ENCODE results near the gene SIVA1.

Gene SIVA1

GRCh38 chr14:104771374-104771773, 18.4 kb downstream of the SIVA1 start:
- no peaks in the 10 kb centered on the region for H3K9me3 ChIP-seq (ENCODE audit: control insufficient read depth, insufficient read depth, low read length)
- peaks cover 41% of the 10 kb centered on the region for H3K36me3 ChIP-seq (ENCODE audit: control insufficient read depth, insufficient read depth, low read length)
- H3K4me1 ChIP-seq (ENCODE audit: control insufficient read depth, insufficient read depth, low read length), result no peaks in the 10 kb centered on the region
- no peak overlapping the region for H3K9ac ChIP-seq (ENCODE audit: low read depth, low read length)
- H3K27me3 ChIP-seq (ENCODE audit: control insufficient read depth, insufficient read depth, low read length), result no peaks in the 10 kb centered on the region
- no peak overlapping the region for H3K4me3 ChIP-seq (ENCODE audit: low read depth, low read length)

GRCh38 chr14:104771918-104772706, 19.2 kb downstream of the SIVA1 start:
- Histone ChIP-seq H3K36me3 (ENCODE audit: control insufficient read depth, insufficient read depth, low read length) (peaks cover 41% of the 10 kb centered on the region), H3K9ac (ENCODE audit: low read depth, low read length) (no peak overlapping the region), H3K4me1 (ENCODE audit: control insufficient read depth, insufficient read depth, low read length) (no peaks in the 10 kb centered on the region), H3K4me3 (ENCODE audit: low read depth, low read length) (no peak overlapping the region), H3K9me3 (ENCODE audit: control insufficient read depth, insufficient read depth, low read length) (no peaks in the 10 kb centered on the region), H3K27me3 (ENCODE audit: control insufficient read depth, insufficient read depth, low read length) (no peaks in the 10 kb centered on the region)

DNA sequence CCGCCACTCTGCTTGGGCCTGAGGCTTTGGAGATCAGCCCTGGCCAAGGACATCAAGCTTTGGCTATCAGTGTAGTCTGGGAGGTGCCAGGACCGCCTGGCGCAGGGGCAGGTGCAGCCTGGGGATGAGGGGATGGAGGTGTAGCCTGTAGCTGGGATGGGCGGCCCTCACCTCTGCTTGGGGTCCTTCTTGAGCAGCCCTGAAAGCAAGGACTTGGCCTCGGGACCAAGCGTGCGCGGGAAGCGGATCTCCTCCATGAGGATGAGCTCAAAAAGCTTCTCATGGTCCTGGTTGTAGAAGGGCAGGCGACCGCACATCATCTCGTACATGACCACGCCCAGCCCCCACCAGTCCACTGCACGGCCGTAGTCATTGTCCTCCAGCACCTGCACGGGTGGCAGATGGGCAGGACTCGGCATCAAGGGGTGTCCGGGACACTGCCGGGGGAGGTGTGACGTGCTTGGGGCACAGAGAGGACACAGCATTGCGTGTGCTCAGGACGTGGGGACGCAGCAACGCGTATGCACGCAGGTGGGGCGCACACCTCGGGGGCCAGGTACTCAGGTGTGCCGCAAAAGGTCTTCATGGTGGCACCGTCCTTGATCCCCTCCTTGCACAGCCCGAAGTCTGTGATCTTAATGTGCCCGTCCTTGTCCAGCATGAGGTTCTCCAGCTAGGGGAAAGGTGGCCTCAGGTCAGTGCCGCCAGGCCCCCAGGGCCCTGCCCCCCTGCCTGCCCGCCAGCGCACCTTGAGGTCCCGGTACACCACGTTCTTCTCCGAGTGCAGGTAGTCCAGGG, 20.0 kb downstream of the SIVA1 start:
- Histone ChIP-seq H3K9ac (ENCODE audit: low read depth, low read length) (no peak overlapping the region), H3K4me1 (ENCODE audit: control insufficient read depth, insufficient read depth, low read length) (no peaks in the 10 kb centered on the region), H3K27me3 (ENCODE audit: control insufficient read depth, insufficient read depth, low read length) (no peaks in the 10 kb centered on the region), H3K4me3 (ENCODE audit: low read depth, low read length) (no peak overlapping the region), H3K9me3 (ENCODE audit: control insufficient read depth, insufficient read depth, low read length) (no peaks in the 10 kb centered on the region), H3K36me3 (ENCODE audit: control insufficient read depth, insufficient read depth, low read length) (peaks cover 41% of the 10 kb centered on the region)

DNA sequence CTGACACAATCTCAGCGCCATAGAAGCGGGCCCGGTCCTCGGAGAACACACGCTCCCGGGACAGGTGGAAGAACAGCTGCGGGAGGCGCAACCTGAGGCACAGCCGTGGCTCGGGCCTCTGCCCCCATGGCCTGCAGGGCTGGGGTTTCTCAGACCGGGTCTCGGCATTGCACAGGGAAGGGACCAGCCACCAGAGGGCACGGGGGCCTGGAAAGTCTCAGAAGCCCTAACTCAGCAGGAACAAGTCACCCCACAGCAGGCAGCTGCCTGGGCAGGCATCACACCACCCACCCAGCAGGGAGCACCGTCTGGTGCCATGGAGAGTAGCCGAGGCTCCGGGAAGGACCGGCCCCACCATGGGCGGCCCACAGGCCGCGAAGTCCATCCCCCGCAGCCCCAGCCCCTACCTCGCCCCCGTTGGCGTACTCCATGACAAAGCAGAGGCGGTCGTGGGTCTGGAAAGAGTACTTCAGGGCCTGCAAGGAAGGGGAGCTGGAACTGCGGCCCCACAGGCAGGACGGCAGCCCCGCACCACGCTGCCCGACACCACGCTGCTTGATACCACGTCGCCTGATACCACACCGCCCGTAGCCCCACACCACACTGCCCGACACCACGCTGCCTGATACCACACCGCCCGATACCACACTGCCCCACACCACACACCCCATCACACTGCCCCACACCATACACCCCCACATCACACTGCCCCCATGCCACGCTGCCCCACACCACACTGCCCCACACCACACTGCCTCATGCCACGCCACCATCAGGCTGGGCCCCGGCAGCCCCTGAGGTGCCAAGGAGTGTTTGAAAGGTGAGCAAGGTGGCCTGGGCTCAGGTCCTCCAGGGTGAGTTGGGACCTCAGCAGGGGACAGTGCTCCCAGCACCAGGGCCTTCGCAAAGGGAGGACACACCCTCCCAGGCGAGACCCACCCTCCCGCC, 20.8 kb downstream of the SIVA1 start:
- H3K4me1 ChIP-seq (ENCODE audit: control insufficient read depth, insufficient read depth, low read length), result no peaks in the 10 kb centered on the region
- H3K36me3 ChIP-seq (ENCODE audit: control insufficient read depth, insufficient read depth, low read length), result peaks cover 42% of the 10 kb centered on the region
- H3K27me3 ChIP-seq (ENCODE audit: control insufficient read depth, insufficient read depth, low read length), result no peaks in the 10 kb centered on the region
- no peak overlapping the region for H3K9ac ChIP-seq (ENCODE audit: low read depth, low read length)
- no peak overlapping the region for H3K4me3 ChIP-seq (ENCODE audit: low read depth, low read length)
- no peaks in the 10 kb centered on the region for H3K9me3 ChIP-seq (ENCODE audit: control insufficient read depth, insufficient read depth, low read length)

DNA sequence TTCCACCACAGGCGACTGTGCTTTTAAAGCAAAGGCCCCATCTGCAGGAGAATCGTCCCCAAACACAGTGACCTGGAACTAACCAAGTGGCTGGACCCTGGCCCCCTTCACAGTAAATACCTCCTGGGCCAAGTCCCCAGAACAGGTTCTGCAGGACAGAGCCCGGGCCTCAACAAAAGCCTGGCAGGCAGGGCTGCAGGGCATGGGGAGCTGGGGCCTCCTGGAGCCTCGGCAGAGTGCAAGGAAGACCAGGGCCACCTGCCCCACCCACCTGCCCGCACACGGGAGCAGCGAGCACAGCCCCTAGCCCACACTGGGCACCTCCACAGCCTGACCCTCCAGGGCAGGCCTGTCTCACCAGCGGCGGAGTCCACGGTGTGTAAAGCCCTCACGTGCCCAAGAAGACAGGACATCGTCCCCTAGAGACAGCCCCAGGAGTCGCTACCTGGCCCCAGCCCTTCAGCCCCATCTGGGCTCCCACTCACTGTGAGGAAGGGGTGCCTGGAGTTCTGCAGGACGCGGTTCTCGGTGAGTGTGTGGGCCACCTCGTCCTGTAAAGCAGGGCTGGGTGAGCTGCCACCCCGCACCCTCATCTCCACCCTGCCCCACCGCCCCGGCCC, 21.6 kb downstream of the SIVA1 start:
- Histone ChIP-seq H3K36me3 (ENCODE audit: control insufficient read depth, insufficient read depth, low read length) (peaks cover 42% of the 10 kb centered on the region), H3K4me3 (ENCODE audit: low read depth, low read length) (no peak overlapping the region), H3K9me3 (ENCODE audit: control insufficient read depth, insufficient read depth, low read length) (no peaks in the 10 kb centered on the region), H3K4me1 (ENCODE audit: control insufficient read depth, insufficient read depth, low read length) (no peaks in the 10 kb centered on the region), H3K9ac (ENCODE audit: low read depth, low read length) (no peak overlapping the region), H3K27me3 (ENCODE audit: control insufficient read depth, insufficient read depth, low read length) (no peaks in the 10 kb centered on the region)

DNA sequence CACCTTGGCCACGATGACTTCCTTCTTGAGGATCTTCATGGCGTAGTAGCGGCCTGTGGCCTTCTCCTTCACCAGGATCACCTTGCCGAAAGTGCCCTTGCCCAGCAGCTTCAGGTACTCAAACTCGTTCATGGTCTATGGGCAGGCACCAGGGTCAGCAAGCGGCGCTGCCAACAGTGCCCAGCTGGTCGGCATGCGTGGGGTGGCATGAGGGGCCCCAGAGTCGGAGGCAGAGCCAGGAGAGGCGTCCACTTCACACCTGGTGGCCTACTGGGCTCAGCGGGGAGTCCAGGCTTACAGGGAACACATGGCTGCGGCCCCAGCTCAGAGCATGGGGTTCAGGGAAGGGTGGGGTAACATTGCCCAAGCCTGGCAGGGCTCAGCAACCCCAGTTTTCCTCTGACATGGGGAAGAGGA, 22.1 kb downstream of the SIVA1 start:
- H3K27me3 ChIP-seq (ENCODE audit: control insufficient read depth, insufficient read depth, low read length), result no peaks in the 10 kb centered on the region
- H3K9ac ChIP-seq (ENCODE audit: low read depth, low read length), result no peak overlapping the region
- H3K36me3 ChIP-seq (ENCODE audit: control insufficient read depth, insufficient read depth, low read length), result peaks cover 42% of the 10 kb centered on the region
- H3K4me3 ChIP-seq (ENCODE audit: low read depth, low read length), result no peak overlapping the region
- no peaks in the 10 kb centered on the region for H3K4me1 ChIP-seq (ENCODE audit: control insufficient read depth, insufficient read depth, low read length)
- H3K9me3 ChIP-seq (ENCODE audit: control insufficient read depth, insufficient read depth, low read length), result no peaks in the 10 kb centered on the region

DNA sequence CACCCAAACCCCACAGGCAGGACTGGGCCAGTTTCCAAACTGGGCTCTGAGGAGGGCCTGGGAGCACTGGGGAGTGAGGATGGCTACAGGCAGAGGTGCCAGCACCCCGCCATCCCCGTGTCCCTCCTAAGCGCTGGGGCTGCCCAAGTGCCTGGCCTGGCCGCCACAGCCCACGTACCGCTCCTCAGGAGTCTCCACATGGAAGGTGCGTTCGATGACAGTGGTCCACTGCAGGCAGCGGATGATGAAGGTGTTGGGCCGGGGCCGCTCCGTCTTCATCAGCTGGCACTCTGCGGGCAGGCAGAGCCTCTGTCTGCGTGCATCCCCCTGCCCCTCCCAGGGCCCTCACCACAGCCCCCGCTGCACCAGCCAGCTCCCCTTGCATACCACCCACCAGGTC, 23.5 kb downstream of the SIVA1 start:
- Histone ChIP-seq H3K36me3 (ENCODE audit: control insufficient read depth, insufficient read depth, low read length) (peaks cover 33% of the 10 kb centered on the region), H3K9ac (ENCODE audit: low read depth, low read length) (no peak overlapping the region)

DNA sequence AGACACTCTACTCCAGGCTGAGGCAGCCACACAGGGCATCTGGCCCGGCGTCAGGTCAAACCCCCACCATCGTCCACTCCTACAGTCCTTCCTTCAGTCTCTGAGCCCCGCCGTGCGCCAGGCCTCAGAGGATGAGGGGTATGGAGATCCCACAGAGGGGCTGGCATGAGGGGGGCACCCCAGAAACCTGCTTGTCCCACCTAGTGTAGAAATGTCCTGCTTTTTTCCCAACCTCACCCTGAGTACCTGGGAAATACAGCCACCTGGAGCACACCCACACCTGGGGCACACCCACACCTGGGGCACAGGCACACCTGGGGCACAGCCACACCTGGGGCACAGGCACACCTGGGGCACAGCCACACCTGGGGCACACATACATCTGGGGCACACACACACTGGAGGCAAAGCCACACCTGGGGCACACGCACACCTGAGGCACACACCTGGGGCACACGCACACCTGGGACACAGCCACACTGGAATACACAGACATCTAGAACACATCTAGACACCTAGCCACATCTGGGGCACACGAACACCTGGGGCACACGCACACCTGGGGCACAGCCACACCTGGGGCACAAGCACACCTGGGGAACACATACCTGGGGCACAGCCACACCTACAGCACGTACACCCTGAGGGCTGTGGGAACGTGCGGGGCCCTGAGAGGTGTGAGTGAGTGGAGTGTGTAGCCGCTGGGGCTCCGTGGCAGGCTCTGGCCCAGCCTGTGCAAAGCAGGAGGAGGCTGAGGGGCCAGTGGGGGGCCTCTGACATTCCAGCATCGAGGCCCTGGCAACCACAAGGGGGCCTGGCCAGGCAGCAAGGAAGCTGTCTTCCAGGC, 24.2 kb downstream of the SIVA1 start:
- H3K9ac ChIP-seq (ENCODE audit: low read depth, low read length), result no peak overlapping the region
- H3K9me3 ChIP-seq (ENCODE audit: control insufficient read depth, insufficient read depth, low read length), result no peaks in the 10 kb centered on the region
- no peaks in the 10 kb centered on the region for H3K4me1 ChIP-seq (ENCODE audit: control insufficient read depth, insufficient read depth, low read length)
- peaks cover 26% of the 10 kb centered on the region for H3K36me3 ChIP-seq (ENCODE audit: control insufficient read depth, insufficient read depth, low read length)
- no peak overlapping the region for H3K4me3 ChIP-seq (ENCODE audit: low read depth, low read length)
- H3K27me3 ChIP-seq (ENCODE audit: control insufficient read depth, insufficient read depth, low read length), result no peaks in the 10 kb centered on the region

More for the DNA sequence above, 23.5 kb downstream of the SIVA1 start:
- Histone ChIP-seq H3K9me3 (ENCODE audit: control insufficient read depth, insufficient read depth, low read length) (no peaks in the 10 kb centered on the region), H3K4me3 (ENCODE audit: low read depth, low read length) (no peak overlapping the region), H3K27me3 (ENCODE audit: control insufficient read depth, insufficient read depth, low read length) (no peaks in the 10 kb centered on the region), H3K4me1 (ENCODE audit: control insufficient read depth, insufficient read depth, low read length) (no peaks in the 10 kb centered on the region)

GRCh38 chr14:104777808-104778249, 24.9 kb downstream of the SIVA1 start:
- Histone ChIP-seq H3K27me3 (ENCODE audit: control insufficient read depth, insufficient read depth, low read length) (no peaks in the 10 kb centered on the region), H3K9me3 (ENCODE audit: control insufficient read depth, insufficient read depth, low read length) (no peaks in the 10 kb centered on the region), H3K9ac (ENCODE audit: low read depth, low read length) (no peak overlapping the region), H3K36me3 (ENCODE audit: control insufficient read depth, insufficient read depth, low read length) (peaks cover 19% of the 10 kb centered on the region), H3K4me3 (ENCODE audit: low read depth, low read length) (no peak overlapping the region), H3K4me1 (ENCODE audit: control insufficient read depth, insufficient read depth, low read length) (no peaks in the 10 kb centered on the region)

- Histone ChIP-seq H3K4me1 (ENCODE audit: control insufficient read depth, insufficient read depth, low read length) (no peaks in the 10 kb centered on the region), H3K36me3 (ENCODE audit: control insufficient read depth, insufficient read depth, low read length) (peaks cover 11% of the 10 kb centered on the region), H3K9ac (ENCODE audit: low read depth, low read length) (peak overlapping the region; percentile 24), H3K9me3 (ENCODE audit: control insufficient read depth, insufficient read depth, low read length) (no peaks in the 10 kb centered on the region), H3K4me3 (ENCODE audit: low read depth, low read length) (no peak overlapping the region), H3K27me3 (ENCODE audit: control insufficient read depth, insufficient read depth, low read length) (no peaks in the 10 kb centered on the region)
Measured at GRCh38 chr14:104778694-104779331, 25.9 kb downstream of the SIVA1 start.

Data from iPS-15b (cell line).